Measurements from ENCODE around the gene TYW1B.
"Not testable (repeated sequence)": the region's sequence is repeated elsewhere in the genome, so short reads cannot be mapped to it uniquely, and the experiment has no call there.

The TYW1B gene, protein sequence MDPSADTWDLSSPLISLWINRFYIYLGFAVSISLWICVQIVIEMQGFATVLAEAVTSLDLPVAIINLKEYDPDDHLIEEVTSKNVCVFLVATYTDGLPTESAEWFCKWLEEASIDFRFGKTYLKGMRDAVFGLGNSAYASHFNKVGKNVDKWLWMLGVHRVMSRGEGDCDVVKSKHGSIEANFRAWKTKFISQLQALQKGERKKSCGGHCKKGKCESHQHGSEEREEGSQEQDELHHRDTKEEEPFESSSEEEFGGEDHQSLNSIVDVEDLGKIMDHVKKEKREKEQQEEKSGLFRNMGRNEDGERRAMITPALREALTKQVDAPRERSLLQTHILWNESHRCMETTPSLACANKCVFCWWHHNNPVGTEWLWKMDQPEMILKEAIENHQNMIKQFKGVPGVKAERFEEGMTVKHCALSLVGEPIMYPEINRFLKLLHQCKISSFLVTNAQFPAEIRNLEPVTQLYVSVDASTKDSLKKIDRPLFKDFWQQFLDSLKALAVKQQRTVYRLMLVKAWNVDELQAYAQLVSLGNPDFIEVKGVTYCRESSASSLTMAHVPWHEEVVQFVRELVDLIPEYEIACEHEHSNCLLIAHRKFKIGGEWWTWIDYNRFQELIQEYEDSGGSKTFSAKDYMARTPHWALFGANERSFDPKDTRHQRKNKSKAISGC

GRCh38 chr7:72827839-72828591 lies at the start of gene TYW1B:
TYW1B (minus strand) TSS chr7:72828200; CDS start chr7:72828075, 125 bp downstream.
- DNase-seq: peak; percentile 94

DNA sequence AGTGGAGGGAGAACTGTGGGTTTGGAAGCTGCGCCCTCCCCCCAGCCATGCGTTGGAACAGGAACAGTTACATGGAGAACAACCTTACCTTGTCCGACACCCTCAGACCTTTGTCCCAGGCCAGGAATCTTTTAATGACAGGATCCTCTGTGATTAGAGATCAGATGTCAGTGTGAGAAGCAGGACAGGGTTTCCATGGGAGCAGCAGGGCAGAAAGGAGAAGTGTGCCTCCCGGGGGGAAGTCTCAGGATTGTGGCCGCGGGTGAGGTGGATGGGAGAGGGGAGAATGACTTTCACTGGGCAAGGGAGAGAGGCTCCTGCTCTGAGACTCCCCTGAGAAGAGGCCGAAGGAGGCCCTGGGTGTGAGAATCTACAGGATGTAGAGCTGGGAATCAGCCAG lies 39.6 kb upstream of the TYW1B start:
- DNase-seq: not testable (repeated sequence)

DNA sequence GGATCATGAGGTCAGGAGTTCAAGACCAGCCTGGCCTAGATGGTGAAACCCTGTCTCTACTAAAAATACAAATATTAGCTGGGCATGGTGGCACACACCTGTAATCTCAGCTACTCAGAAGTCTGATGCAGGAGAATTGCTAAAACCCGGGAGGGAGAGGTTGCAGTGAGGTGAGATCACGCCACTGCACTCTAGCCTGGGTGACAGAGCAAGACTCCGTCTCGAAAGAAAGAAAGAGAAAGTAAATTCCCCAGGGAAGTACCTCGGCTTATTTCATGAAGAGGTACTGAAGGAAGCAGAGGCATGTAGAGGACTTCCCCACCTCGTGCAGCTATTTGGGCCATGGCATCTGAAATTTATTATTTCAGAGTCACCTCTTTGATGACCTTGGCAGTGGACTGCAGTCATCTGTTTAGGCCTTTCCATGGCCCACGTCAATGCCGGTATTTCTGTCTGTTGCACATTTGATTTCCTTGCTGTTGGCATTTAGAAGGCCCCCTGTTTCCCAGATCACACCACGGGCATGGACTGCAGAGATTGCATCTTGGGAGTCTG lies 30.9 kb upstream of the TYW1B start:
- DNase-seq: not testable (repeated sequence)

DNA sequence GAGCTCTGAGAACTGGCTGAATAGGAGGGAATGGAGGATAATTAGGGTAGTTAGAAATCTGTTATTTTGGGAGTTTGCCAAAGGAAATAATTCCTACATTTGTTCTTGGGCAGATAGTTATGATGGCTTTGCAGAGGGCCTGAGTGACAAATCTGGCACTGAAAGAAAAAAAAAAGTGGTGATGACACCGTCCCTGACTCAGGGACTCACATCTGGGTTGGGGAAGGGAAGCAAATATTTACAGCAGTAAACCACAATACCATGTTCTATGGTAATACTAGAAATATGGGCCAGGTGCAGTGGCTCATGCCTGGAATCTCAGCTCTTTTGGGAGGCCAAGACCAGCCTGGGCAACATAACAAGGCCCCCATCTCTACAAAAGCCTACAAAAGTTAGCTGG lies 29.9 kb upstream of the TYW1B start:
- DNase-seq: not testable (repeated sequence)

DNA sequence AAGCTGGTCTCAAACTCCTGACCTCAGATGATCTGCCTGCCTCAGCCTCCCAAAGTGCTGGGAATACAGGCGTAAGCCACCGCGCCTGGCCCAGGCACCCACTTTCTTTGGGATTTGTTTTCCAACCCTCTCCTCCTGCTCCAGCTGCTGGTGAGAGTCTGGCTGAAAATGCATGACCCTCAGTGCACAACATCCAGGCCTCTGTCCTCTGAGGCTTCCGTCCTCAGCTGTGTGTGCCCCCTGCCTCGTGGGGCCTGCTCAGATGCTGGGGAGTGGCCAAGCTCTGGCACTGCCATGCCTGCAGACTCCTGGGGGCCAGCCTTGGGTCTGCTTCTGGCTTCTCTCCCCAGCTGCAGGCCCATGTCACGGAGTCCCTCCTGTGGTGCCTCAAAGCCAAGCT lies 27.3 kb upstream of the TYW1B start:
- not testable (repeated sequence) for DNase-seq

GRCh38 chr7:72852937-72853336 lies 24.9 kb upstream of the TYW1B start:
- DNase-seq: not testable (repeated sequence)

- DNase-seq: not testable (repeated sequence)
These were observed 22.7 kb upstream of the TYW1B start for GRCh38 chr7:72850746-72851145.

DNA sequence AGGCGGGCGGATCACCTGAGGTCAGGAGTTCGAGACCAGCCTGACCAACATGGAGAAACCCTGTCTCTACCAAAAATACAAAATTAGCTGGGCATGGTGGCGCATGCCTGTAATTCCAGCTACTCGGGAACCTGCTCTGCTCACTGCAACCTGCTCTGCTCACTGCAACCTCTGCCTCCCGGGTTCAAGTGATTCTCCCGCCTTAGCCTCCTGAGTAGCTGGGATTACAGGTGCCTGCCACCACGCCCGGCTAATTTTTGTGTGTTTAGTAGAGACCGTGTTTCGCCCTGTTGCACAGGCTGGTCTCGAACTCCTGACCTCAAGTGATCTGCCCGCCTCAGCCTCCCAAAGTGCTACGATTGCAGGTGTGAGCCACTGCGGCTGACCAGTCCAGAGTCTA lies 16.1 kb upstream of the TYW1B start:
- DNase-seq: not testable (repeated sequence)

- not testable (repeated sequence) for DNase-seq
These were observed 15.2 kb upstream of the TYW1B start for GRCh38 chr7:72843166-72843565.

- not testable (repeated sequence) for DNase-seq
These were observed 13.0 kb upstream of the TYW1B start for GRCh38 chr7:72840966-72841511.

GRCh38 chr7:72838315-72838714 lies 10.3 kb upstream of the TYW1B start:
- not testable (repeated sequence) for DNase-seq

- DNase-seq: not testable (repeated sequence)
These were observed 9.3 kb upstream of the TYW1B start for GRCh38 chr7:72837291-72837690.

DNA sequence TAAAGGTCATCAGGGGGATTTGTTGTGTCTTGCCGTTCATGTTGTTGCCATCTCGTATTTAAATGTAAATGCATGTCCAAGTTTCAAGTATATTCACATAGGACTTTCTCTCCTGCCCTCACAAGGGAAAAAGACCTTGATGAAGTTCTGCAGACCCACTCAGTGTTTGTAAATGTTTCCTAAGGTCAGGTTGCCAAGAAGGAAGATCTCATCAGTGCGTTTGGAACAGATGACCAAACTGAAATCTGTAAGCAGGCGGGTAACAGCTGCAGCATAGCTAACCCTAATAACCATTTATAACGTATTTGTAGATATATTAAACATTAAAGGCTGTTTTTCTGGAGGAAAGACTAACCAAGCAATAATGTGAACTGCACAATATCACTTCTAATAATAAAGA lies 2.6 kb upstream of the TYW1B start:
- DNase-seq: not testable (repeated sequence)

DNA sequence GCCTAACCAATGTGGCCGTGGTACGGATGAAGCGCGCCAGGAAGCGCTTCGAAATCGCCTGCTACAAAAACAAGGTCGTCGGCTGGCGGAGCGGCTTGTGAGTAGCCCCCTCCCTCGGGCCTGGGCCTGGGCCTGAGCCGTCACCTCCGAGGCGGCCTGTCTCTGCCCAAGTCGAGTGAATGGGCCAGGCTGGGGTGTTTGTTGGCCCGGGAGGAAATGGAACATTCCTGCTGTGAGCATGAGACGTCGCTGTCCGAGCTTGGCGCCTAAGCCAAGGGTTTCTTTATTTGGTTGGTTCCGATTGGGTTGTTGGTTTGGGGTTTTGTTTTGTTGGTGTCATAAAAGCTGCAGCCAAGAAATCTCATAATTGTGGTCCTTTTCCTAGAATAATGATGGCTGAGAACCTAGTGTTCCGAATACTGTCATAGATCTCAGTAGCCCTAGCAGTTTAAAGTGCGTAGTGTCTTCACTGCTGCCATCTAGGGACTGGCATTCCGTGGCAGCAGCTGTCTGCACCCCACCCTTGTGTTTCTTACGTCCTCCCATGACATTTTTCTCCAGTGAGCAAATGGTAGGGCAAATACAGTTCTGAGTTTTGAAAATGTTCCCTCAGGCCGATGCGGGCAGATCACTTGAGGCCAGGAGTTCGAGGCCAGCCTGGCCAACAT lies 1.8 kb upstream of the TYW1B start:
- peak; percentile 46 for DNase-seq

- DNase-seq: peak; percentile 97
These were observed 1.3 kb upstream of the TYW1B start for GRCh38 chr7:72829291-72829686.

DNA sequence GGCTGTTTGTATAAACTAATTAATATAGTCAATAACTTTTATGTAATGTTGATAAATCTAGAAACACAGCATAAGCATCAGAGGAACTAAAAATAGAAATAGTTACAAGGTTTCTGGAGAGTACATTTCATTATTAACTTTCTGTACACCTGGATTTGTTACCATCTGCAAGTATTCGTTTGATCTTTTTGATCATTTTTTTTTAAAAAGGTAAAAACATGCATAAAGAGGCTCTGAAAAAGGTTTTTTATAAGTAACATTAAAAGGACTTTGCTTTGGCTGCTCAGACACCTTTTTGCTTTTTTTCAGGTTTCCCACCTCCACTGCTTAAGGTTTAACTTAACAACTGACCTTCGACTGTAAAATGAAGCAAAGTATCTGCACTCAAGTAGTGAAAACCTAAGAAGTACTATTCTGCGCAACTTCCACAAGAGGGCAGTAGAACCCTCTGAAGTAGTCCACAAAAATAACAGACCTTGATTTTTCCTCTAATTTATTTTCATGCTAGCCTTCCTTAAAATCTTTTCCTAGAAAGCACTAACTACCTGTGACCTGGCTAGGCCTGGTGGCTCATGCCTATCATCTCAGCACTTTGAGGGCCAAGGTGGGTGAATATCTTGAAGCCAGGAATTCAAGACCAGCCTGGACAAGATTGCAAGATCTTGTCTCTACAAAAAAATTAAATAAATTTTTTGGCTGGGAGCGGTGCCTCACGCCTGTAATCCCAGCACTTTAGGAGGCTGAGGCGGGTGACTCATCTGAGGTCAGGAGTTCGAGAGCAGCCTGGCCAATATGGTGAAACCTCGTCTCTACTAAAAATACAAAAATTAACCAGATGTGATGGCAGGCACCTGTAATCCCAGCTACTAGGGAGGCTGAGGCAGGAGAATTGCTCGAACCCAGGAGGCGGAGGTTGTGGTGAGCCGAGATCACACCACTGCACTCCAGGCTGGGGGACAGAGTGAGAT lies 4.0 kb downstream of the TYW1B start:
- DNase-seq: not testable (repeated sequence)

- not testable (repeated sequence) for DNase-seq
These were observed 5.5 kb downstream of the TYW1B start for GRCh38 chr7:72822497-72822896.

DNA sequence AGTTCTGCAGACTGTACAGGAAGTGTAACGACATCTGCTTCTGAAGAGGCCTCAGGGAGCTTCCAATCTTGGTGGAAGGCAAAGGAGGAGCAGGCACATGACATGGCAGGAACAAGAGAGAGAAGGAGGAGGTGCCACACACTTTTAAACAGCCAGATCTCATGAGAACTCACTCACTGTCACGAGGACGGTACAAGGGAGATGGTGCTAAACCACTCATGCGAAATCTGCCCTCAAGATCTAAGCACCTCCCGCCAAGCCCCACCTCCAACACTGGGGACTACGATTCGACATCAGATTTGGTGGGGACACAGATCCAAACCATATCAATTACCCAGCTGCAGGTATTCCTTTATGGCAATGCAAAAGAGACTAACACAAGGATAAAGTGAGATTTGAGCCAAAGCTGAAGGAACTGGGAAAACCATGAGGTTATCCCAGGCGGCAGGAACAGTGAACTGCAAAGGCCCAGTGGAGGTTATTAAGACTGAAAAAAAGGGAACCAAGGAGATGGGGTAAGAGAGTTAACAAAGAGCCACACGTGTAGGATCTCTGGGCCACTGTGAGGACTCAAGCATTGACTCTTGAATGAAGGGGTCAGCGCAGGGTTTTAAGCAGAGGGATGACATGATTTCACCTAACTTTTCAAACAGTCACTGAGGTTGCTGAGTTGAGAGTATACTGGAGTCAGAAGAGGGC lies 9.2 kb downstream of the TYW1B start:
- DNase-seq: not testable (repeated sequence)

DNA sequence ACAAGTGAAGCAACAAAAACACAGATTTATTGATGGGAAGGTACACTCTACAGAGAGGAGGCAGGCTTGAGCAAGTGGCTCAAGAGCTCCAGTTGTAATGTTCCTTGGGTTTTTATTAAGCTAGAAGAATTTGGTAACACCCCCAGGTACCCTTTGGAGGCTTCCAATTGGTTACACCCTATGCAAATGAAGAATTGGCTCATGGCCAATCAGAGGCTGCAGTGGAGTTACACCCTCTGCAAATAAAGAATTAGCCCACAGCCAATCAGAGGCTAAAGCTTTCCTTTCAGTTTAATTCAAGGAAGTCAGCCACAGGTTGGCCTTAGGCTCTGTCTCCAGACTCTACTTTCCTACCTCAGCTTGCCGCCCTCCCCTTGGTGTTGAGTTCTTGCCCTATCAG lies 10.3 kb downstream of the TYW1B start:
- DNase-seq: not testable (repeated sequence)

All from SHP77 treated with DMSO at 0.1 percent for 48 hours (cell line).